GM12878 (cell line): ENCODE measurements around the gene ABHD17A. TPM values are rescaled to one million over a fixed set of nuclear protein-coding genes. Genes with fewer than 3 reads are reported as not detected.
A peak's percentile ranks its signal among the peaks of the same experiment; 100 is the strongest.

Experiments
- CBX3 ChIP-seq: fragments of 200-600 bp; sonication (generic); IDR thresholded peaks from 2 replicates; pipeline ENCODE4 v1.6.1; 2016; ENCODE audit warnings: low read depth, borderline replicate concordance
- CHD2 ChIP-seq: IDR thresholded peaks from 2 replicates; pipeline ENCODE4 v1.6.1; 2011; ENCODE audit warnings: low read depth, low read length, improper control_type of control experiment, borderline replicate concordance
- CREM ChIP-seq: IDR thresholded peaks from 2 replicates; pipeline ENCODE4 v1.6.1; 2014; ENCODE audit warnings: antibody characterized with exemption, low read depth
- ELK1 ChIP-seq: IDR thresholded peaks from 2 replicates; pipeline ENCODE4 v1.6.1; 2012; ENCODE audit warnings: low read depth, low read length, improper control_type of control experiment
- HDGF ChIP-seq: fragments of 450-650 bp; IDR thresholded peaks from 2 replicates; pipeline ENCODE4 v1.6.1; 2016; ENCODE audit warnings: antibody characterized with exemption
- MXI1 ChIP-seq: fragments of 150-350 bp; IDR thresholded peaks from 2 replicates; pipeline ENCODE4 v1.6.1; 2011; ENCODE audit warnings: low read depth, mild to moderate bottlenecking, inconsistent platforms, low read length, improper control_type of control experiment
- MYC ChIP-seq: IDR thresholded peaks from 2 replicates; pipeline ENCODE4 v1.6.1; 2011; ENCODE audit warnings: mild to moderate bottlenecking, low read length, moderate library complexity, inconsistent platforms; ENCODE audit not compliant: insufficient read depth, insufficient replicate concordance, insufficient read length, severe bottlenecking
- NKRF ChIP-seq: fragments of 450-650 bp; conservative IDR thresholded peaks from 2 replicates; pipeline ENCODE4 v1.6.1; 2017; ENCODE audit warnings: mild to moderate bottlenecking, moderate library complexity
- POLR2A ChIP-seq: IDR thresholded peaks from 2 replicates; pipeline ENCODE4 v1.6.1; 2011; ENCODE audit warnings: low read depth, mild to moderate bottlenecking, low read length
- POLR2AphosphoS2 ChIP-seq: IDR thresholded peaks from 2 replicates; pipeline ENCODE4 v1.6.1; 2011; ENCODE audit warnings: low read depth, mild to moderate bottlenecking, low read length, improper control_type of control experiment, moderate library complexity
- SPI1 ChIP-seq: IDR thresholded peaks from 2 replicates; pipeline ENCODE4 v1.6.1; 2011; ENCODE audit warnings: low read depth, mild to moderate bottlenecking, low read length, moderate library complexity, borderline replicate concordance; ENCODE audit not compliant: insufficient read depth
- STAT1 ChIP-seq: fragments of 450-650 bp; conservative IDR thresholded peaks from 2 replicates; pipeline ENCODE4 v1.6.1; 2014; ENCODE audit warnings: antibody characterized with exemption, mild to moderate bottlenecking
- TCF12 ChIP-seq: IDR thresholded peaks from 2 replicates; pipeline ENCODE4 v1.6.1; 2011; ENCODE audit warnings: low read depth, mild to moderate bottlenecking, low read length
- YY1 ChIP-seq: IDR thresholded peaks from 2 replicates; pipeline ENCODE4 v1.6.1; 2011; ENCODE audit warnings: low read depth, mild to moderate bottlenecking, low read length
- ZBTB33 ChIP-seq: fragments of 450-650 bp; IDR thresholded peaks from 2 replicates; pipeline ENCODE4 v1.6.1; 2017; ENCODE audit warnings: mild to moderate bottlenecking
- ZNF24 ChIP-seq: fragments of 450-650 bp; IDR thresholded peaks from 2 replicates; pipeline ENCODE4 v1.6.1; 2017; ENCODE audit warnings: antibody characterized with exemption, mild to moderate bottlenecking
- ZNF592 ChIP-seq: fragments of 450-650 bp; IDR thresholded peaks from 2 replicates; pipeline ENCODE4 v1.6.1; 2017; ENCODE audit warnings: mild to moderate bottlenecking, moderate library complexity
- polyA plus RNA-seq, 11 experiments: library from polyadenylated mRNA; depleted of rRNA in 4 of 11; unstranded in 6 of 11; stranded (reverse) in 5 of 11; fragments of >200 nt; fragmentation: Nextera tagmentation in 4 of 11; fragmentation: Illumina TruSeq in 1 of 11; extraction: Ambion mirVana in 4 of 11; extraction: Trizol in 1 of 11; gene quantifications; 1 replicate in 1 of 11; 2 replicates in 10 of 11; pipeline versions ENCODE4 v1.2.1 to v1.2.3, GENCODE V29; 2011 to 2016; ENCODE audit warnings: inconsistent platforms in 2 of 11, missing spikeins in 2 of 11, low read depth in 1 of 11
- total RNA-seq, 4 experiments: library from RNA; depleted of rRNA in 3 of 4; stranded (reverse); fragments of >200 nt in 3 of 4; fragmentation: Illumina TruSeq in 1 of 4; extraction: Trizol in 1 of 4; gene quantifications; 2 replicates each; pipeline versions ENCODE4 v1.2.1 to v1.2.3, GENCODE V29; 2013 to 2021

ABHD17A gene
- total and polyA plus RNA-seq, 10 of the 15 experiments (the other 5 are each of a cell fraction or from before 2014, with no cell fraction given), result 0.13 to 126 (median 28.8) TPM; not detected in 1

- TF ChIP-seq NKRF, result 0 out of 2 replicates have a peak, but pooled peaks have one; percentile 30
- TF ChIP-seq TCF12, result peak; percentile 70
- peak; percentile 30 for TF ChIP-seq MYC
- 0 out of 2 replicates have a peak, but pooled peaks have one; percentile 11 for TF ChIP-seq ELK1
- peak; percentile 49; the same call in 1 of the 2 replicates for TF ChIP-seq SPI1
- TF ChIP-seq MXI1, result peak; percentile 37; the same call in 1 of the 2 replicates
- no peak for TF ChIP-seq CBX3
- TF ChIP-seq ZNF592, result no peak
- TF ChIP-seq STAT1, result no peak
- TF ChIP-seq POLR2A, result peak; percentile 76
- 0 out of 2 replicates have a peak, but pooled peaks have one; percentile 10 for TF ChIP-seq CHD2
- TF ChIP-seq ZBTB33, result no peak
- TF ChIP-seq HDGF, result peak; percentile 92; the same call in 1 of the 2 replicates
- peak; percentile 69 for TF ChIP-seq YY1
- TF ChIP-seq CREM, result no peak
- peak; percentile 55; the same call in 1 of the 2 replicates for TF ChIP-seq POLR2AphosphoS2
- TF ChIP-seq ZNF24, result no peak
These were observed 30.1 kb downstream of the ABHD17A start (continued) for GRCh38 chr19:1855040-1855827.
